Neural crest cell (in vitro differentiated cells): ENCODE data around the gene KIF3A. TPM values are rescaled to one million over a fixed set of nuclear protein-coding genes. Genes with fewer than 3 reads are reported as not detected.

ENCODE experiments used
- DNase-seq: peaks from one replicate; pipeline ENCODE4 v3.0.0; 2021; ENCODE audit warnings: low read depth, mixed read lengths, low spot score
- H3K27ac Mint-ChIP-seq: one replicate; pipeline ENCODE4 v1.8.0; 2021; ENCODE audit warnings: mild to moderate bottlenecking, mixed read lengths; ENCODE audit not compliant: unreplicated experiment
- H3K27me3 Mint-ChIP-seq: 2 replicates; pipeline ENCODE4 v1.8.0; 2021; ENCODE audit warnings: low read depth, mild to moderate bottlenecking, mixed read lengths
- H3K36me3 Mint-ChIP-seq: 2 replicates; pipeline ENCODE4 v1.8.0; 2021; ENCODE audit warnings: low read depth, mild to moderate bottlenecking, mixed read lengths
- H3K4me1 Mint-ChIP-seq: 2 replicates; pipeline ENCODE4 v1.8.0; 2021; ENCODE audit warnings: mixed read lengths
- H3K4me3 Mint-ChIP-seq: one replicate; pipeline ENCODE4 v1.8.0; 2021; ENCODE audit warnings: mild to moderate bottlenecking, mixed read lengths
- H3K9me3 Mint-ChIP-seq: 2 replicates; pipeline ENCODE4 v1.8.0; 2021; ENCODE audit warnings: mixed read lengths
- CTCF ChIP-seq: fragments of 200-600 bp; sonication (generic); conservative IDR thresholded peaks from 2 replicates; pipeline ENCODE4 v1.5.0; 2021; ENCODE audit warnings: antibody characterized with exemption, mild to moderate bottlenecking
- total RNA-seq: library from RNA; stranded (reverse); gene quantifications from 2 replicates; pipeline ENCODE4 v1.2.1, GENCODE V29; 2021

Gene KIF3A
- total RNA-seq, 1 donor from 2014 or later = 23.8 TPM

- no peaks in the 10 kb centered on the region for H3K36me3 Mint-ChIP-seq
- TF ChIP-seq CTCF = no peak
- no peak for DNase-seq
- H3K27me3 Mint-ChIP-seq = peaks cover 29% of the 10 kb centered on the region
- peaks cover 24% of the 10 kb centered on the region for H3K4me1 Mint-ChIP-seq
- H3K4me3 Mint-ChIP-seq = no peak overlapping the region
- H3K27ac Mint-ChIP-seq = no peak overlapping the region
- H3K9me3 Mint-ChIP-seq = no peaks in the 10 kb centered on the region
Measured at GRCh38 chr5:132659598-132660493, 77.5 kb downstream of the KIF3A start.

- Mint-ChIP-seq H3K4me3 (no peak overlapping the region), H3K27ac (no peak overlapping the region), H3K4me1 (peaks cover 14% of the 10 kb centered on the region), H3K27me3 (peaks cover 41% of the 10 kb centered on the region), H3K36me3 (no peaks in the 10 kb centered on the region), H3K9me3 (no peaks in the 10 kb centered on the region)
- no peak for TF ChIP-seq CTCF
- no peak for DNase-seq
Measured at GRCh38 chr5:132658381-132659302, 78.7 kb downstream of the KIF3A start.

- no peak within 1 kb of the TSS for H3K27ac Mint-ChIP-seq
- H3K36me3 Mint-ChIP-seq = no peaks in the 10 kb centered on the region
- no peak for TF ChIP-seq CTCF
- H3K4me3 Mint-ChIP-seq = peak within 1 kb of the TSS; percentile 54
- no peaks in the 10 kb centered on the region for H3K9me3 Mint-ChIP-seq
- DNase-seq = no peak
- H3K27me3 Mint-ChIP-seq = peaks cover 45% of the 10 kb centered on the region
- H3K4me1 Mint-ChIP-seq = peaks cover 8% of the 10 kb centered on the region
Measured at GRCh38 chr5:132657676-132658380, 79.5 kb downstream of the KIF3A start, which contains the start of gene IL13. TSS of gene IL13 (plus strand) at chr5:132658173. CDS start at chr5:132658187, 14 bp downstream.

- DNase-seq = no peak
- TF ChIP-seq CTCF = no peak
- Mint-ChIP-seq H3K4me1 (peaks cover 5% of the 10 kb centered on the region), H3K27me3 (peaks cover 49% of the 10 kb centered on the region), H3K4me3 (peak overlapping the region; percentile 38), H3K9me3 (no peaks in the 10 kb centered on the region), H3K36me3 (no peaks in the 10 kb centered on the region), H3K27ac (no peak overlapping the region)
Measured at GRCh38 chr5:132656774-132657355, 80.5 kb downstream of the KIF3A start.
